Measurements from ENCODE around the gene COMT. TPM values are rescaled to one million over a fixed set of nuclear protein-coding genes. Genes with fewer than 3 reads are reported as not detected.
A peak's percentile ranks its signal among the peaks of the same experiment; 100 is the strongest.

The COMT gene
- total and polyA plus RNA-seq, 9 of the 15 experiments (the other 6 are each of a cell fraction or from before 2014, with no cell fraction given): 12.5 to 351 (median 155) TPM

GRCh38 chr22:19897726-19898125, 43.8 kb upstream of the COMT start:
- ATAC-seq (peak; percentile 4; the same call in 1 of the 3 replicates), FAIRE-seq (no peak), DNase-seq (ENCODE audit: extremely low read depth in 1 of 4, low spot score in 3 of 4) (no peak)
- no peaks in the 10 kb centered on the region for H3K9me3 ChIP-seq (replicated peaks; ENCODE audit: control insufficient read depth, insufficient read depth, low read depth, low read length)
- H3K9me1 ChIP-seq (ENCODE audit: control insufficient read depth, insufficient read depth, low read length): peaks cover 2% of the 10 kb centered on the region
- no TSS peak for BruUV-seq (replicated peaks)
- H3K9ac ChIP-seq (ENCODE audit: insufficient read depth in 1 of 2, low read depth in 2 of 2, low read length in 2 of 2): peak overlapping the region in 1 of 2 experiments; percentile 57; a peak in 2 of 4 replicates
- H3K27me3 ChIP-seq (ENCODE audit: control insufficient read depth in 2 of 2, insufficient read depth in 2 of 2, low read length in 2 of 2): no peaks in the 10 kb centered on the region
- peaks cover 26% of the 10 kb centered on the region; the same call in 2 of the 3 replicates for H3K36me3 ChIP-seq (ENCODE audit: control insufficient read depth, insufficient read depth, low read length)
- intact Hi-C loops (cut with micrococcal nuclease) (no loop called here), in situ Hi-C loops (cut with MboI) (no loop called here)
- peaks cover 3 to 45% of the 10 kb centered on the region in 2 experiments; a peak in 4 of 5 replicates for H3K4me1 ChIP-seq (replicated peaks in 1 of 2; ENCODE audit: control insufficient read depth in 2 of 2, insufficient read depth in 2 of 2, low read length in 2 of 2)
- no peak overlapping the region for H2AFZ ChIP-seq (ENCODE audit: low read depth, low read length)
- TF ChIP-seq SRSF1 (IDR thresholded peaks at IDR 0.05; ENCODE audit: low read depth, low read length) (no peak), POLR2G (IDR thresholded peaks at IDR 0.05; ENCODE audit: low read depth, low read length) (0 out of 2 replicates have a peak, but pooled peaks have one; percentile 35)
- TF ChIP-seq, protein P1, sequence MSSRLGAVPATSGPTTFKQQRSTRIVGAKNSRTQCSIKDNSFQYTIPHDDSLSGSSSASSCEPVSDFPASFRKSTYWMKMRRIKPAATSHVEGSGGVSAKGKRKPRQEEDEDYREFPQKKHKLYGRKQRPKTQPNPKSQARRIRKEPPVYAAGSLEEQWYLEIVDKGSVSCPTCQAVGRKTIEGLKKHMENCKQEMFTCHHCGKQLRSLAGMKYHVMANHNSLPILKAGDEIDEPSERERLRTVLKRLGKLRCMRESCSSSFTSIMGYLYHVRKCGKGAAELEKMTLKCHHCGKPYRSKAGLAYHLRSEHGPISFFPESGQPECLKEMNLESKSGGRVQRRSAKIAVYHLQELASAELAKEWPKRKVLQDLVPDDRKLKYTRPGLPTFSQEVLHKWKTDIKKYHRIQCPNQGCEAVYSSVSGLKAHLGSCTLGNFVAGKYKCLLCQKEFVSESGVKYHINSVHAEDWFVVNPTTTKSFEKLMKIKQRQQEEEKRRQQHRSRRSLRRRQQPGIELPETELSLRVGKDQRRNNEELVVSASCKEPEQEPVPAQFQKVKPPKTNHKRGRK (tag; IDR thresholded peaks at IDR 0.05): no peak
- ChIA-PET POLR2A (interaction anchor here (0.7 to 11.2 kb wide), 10 partner anchors 8 to 167 kb away, joined by 3 to 141 read pairs (median 4); no protein-coding TSS in a partner anchor), CTCF (ENCODE audit: low intra/inter-chr PET ratio) (no interaction called here)
- no peak overlapping the region for H3K27ac ChIP-seq (ENCODE audit: extremely low read depth, low read depth, low read length)
- no peak overlapping the region for H3K4me3 ChIP-seq
- peaks cover 15% of the 10 kb centered on the region for H4K20me1 ChIP-seq (replicated peaks; ENCODE audit: control insufficient read depth, insufficient read depth, low read length)
- no peaks in the 10 kb centered on the region for H3K79me2 ChIP-seq (ENCODE audit: control insufficient read depth, insufficient read depth, low read length)
- H3K4me2 ChIP-seq (ENCODE audit: insufficient read depth, low read length): no peak overlapping the region
- WGBS (ENCODE audit: insufficient coverage, low coverage, missing lambda C conversion rate): 73% methylated on average over 16 of the region's 16 CpGs
